AG04449 (cell line): ENCODE results near the gene SPTBN4.

ENCODE experiments used
- CTCF ChIA-PET: fragments of 350-600 bp; formaldehyde crosslinking; extraction: SDS; loops from one replicate; lab custom pipeline; 2021; ENCODE audit warnings: antibody characterized with exemption; lab: Yijun Ruan, JAX
- POLR2A ChIA-PET: fragments of 400-600, 350-600 bp; formaldehyde crosslinking; extraction: SDS; loops from one replicate; lab custom pipeline; 2020; ENCODE audit warnings: antibody characterized with exemption, inconsistent platforms; lab: Yijun Ruan, JAX
- DNase-seq: peaks from one replicate; pipeline ENCODE4 v3.0.0-alpha.2; 2010; ENCODE audit warnings: low read depth, low spot score
- H3K4me3 ChIP-seq: 2 replicates; pipeline ENCODE4 v1.5.1; 2011; ENCODE audit warnings: low read depth, mild to moderate bottlenecking, control low read depth, low read length
- CTCF ChIP-seq: IDR thresholded peaks from one replicate; pipeline ENCODE4 v1.5.1; 2011; ENCODE audit warnings: mild to moderate bottlenecking, moderate library complexity, low read length, control low read depth, inconsistent platforms; ENCODE audit not compliant: insufficient read depth; ENCODE audit errors: missing control alignments

Gene SPTBN4

GRCh38 chr19:40578442-40578908 lies 111.7 kb downstream of the SPTBN4 start:
- no peak for TF ChIP-seq CTCF
- H3K4me3 ChIP-seq = no peak overlapping the region
- ChIA-PET POLR2A (interaction anchor here (0.7 kb wide), 1 partner anchor 24 kb away, joined by 3 read pairs; no protein-coding TSS in a partner anchor), CTCF (interaction anchor here (1.2 to 2.3 kb wide), 3 partner anchors 17 to 24 kb away, joined by 4 to 15 read pairs (median 5); no protein-coding TSS in a partner anchor)
- no peak for DNase-seq

- no peak for DNase-seq
- H3K4me3 ChIP-seq = no peak overlapping the region
- TF ChIP-seq CTCF = no peak
- POLR2A ChIA-PET = no interaction called here
- CTCF ChIA-PET = no interaction called here
Observed at GRCh38 chr19:40580619-40581018, 113.8 kb downstream of the SPTBN4 start.

GRCh38 chr19:40581531-40581930 lies 114.7 kb downstream of the SPTBN4 start:
- CTCF ChIA-PET = interaction anchor here (1.2 kb wide), 2 partner anchors 13 to 18 kb away, joined by 4 to 6 read pairs; no protein-coding TSS in a partner anchor
- H3K4me3 ChIP-seq = no peak overlapping the region
- POLR2A ChIA-PET = no interaction called here
- TF ChIP-seq CTCF = no peak
- no peak for DNase-seq

- DNase-seq = no peak
- CTCF ChIA-PET = interaction anchor here (1.2 kb wide), 1 partner anchor 12 kb away, joined by 6 read pairs; no protein-coding TSS in a partner anchor
Observed at GRCh38 chr19:40582467-40582866, 115.7 kb downstream of the SPTBN4 start.

GRCh38 chr19:40583283-40583682 lies 116.5 kb downstream of the SPTBN4 start:
- CTCF ChIA-PET = no interaction called here
- POLR2A ChIA-PET = no interaction called here
- no peak for TF ChIP-seq CTCF
- no peak for DNase-seq
- H3K4me3 ChIP-seq = no peak overlapping the region

More at GRCh38 chr19:40582467-40582866, 115.7 kb downstream of the SPTBN4 start:
- TF ChIP-seq CTCF = no peak
- POLR2A ChIA-PET = no interaction called here
- no peak overlapping the region for H3K4me3 ChIP-seq

GRCh38 chr19:40584007-40584406 lies 117.2 kb downstream of the SPTBN4 start:
- peak; percentile 26 for TF ChIP-seq CTCF
- H3K4me3 ChIP-seq = no peak overlapping the region
- no peak for DNase-seq
- POLR2A ChIA-PET = no interaction called here
- CTCF ChIA-PET = interaction anchor here (0.7 to 1.0 kb wide), 3 partner anchors 10 to 51 kb away, joined by 3 to 6 read pairs (median 3); no protein-coding TSS in a partner anchor
